Measurements from ENCODE around the gene SLC6A18. TPM values are rescaled to one million over a fixed set of nuclear protein-coding genes. Genes with fewer than 3 reads are reported as not detected.
"Not testable (repeated sequence)": the region's sequence is repeated elsewhere in the genome, so short reads cannot be mapped to it uniquely, and the experiment has no call there.

SLC6A18 gene
- polyA plus RNA-seq, 5 donors: 0.09 TPM; not detected in 4

GRCh38 chr5:1290956-1291355 is 65.8 kb downstream of the SLC6A18 start:
- not testable (repeated sequence) for DNase-seq

GRCh38 chr5:1291611-1292080 is 66.5 kb downstream of the SLC6A18 start:
- DNase-seq: no peak

DNA sequence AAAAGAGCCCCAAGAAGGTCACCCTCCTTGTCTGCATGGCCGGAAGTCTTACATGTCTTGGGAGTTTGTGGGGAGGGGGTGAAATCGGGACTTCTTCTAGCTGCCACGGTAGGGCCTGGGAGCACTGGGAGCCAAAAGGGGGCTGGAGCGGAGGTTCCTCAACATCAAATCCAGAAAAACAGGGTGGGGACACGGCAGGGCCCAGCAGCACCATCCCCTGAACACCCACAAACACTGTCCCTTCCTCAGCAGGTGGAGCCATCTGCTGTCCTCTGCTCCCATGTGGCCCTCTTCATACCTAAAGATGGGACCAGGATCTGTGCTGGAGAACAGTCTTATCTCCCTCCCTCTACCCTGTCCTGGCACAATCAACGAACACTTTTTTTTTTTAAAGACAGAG is 67.0 kb downstream of the SLC6A18 start:
- no peak for DNase-seq

GRCh38 chr5:1292846-1293415 is 67.8 kb downstream of the SLC6A18 start:
- DNase-seq: no peak

- no peak for DNase-seq
Measured at GRCh38 chr5:1293416-1294205, 68.4 kb downstream of the SLC6A18 start.

DNA sequence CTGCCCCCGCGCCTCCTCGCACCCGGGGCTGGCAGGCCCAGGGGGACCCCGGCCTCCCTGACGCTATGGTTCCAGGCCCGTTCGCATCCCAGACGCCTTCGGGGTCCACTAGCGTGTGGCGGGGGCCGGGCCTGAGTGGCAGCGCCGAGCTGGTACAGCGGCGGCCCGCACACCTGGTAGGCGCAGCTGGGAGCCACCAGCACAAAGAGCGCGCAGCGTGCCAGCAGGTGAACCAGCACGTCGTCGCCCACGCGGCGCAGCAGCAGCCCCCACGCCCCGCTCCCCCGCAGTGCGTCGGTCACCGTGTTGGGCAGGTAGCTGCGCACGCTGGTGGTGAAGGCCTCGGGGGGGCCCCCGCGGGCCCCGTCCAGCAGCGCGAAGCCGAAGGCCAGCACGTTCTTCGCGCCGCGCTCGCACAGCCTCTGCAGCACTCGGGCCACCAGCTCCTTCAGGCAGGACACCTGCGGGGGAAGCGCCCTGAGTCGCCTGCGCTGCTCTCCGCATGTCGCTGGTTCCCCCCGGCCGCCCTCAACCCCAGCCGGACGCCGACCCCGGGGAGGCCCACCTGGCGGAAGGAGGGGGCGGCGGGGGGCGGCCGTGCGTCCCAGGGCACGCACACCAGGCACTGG is 69.1 kb downstream of the SLC6A18 start:
- no peak for DNase-seq

- DNase-seq: no peak
Measured at GRCh38 chr5:1294835-1295649, 69.9 kb downstream of the SLC6A18 start, which contains the start of gene TERT. Gene TERT, minus strand, starts transcription at chr5:1295068. Its CDS starts 79 bp downstream, at chr5:1294989.

DNA sequence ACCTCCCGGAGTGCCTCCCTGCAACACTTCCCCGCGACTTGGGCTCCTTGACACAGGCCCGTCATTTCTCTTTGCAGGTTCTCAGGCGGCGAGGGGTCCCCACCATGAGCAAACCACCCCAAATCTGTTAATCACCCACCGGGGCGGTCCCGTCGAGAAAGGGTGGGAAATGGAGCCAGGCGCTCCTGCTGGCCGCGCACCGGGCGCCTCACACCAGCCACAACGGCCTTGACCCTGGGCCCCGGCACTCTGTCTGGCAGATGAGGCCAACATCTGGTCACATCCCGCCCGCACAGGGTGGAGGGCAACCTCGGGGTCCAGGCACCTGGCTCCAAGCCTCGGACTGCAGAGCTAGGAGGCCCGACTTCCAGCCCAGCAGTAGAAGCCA is 70.5 kb downstream of the SLC6A18 start:
- DNase-seq: no peak

Other genes with a start within 250 kb of the SLC6A18 start
- 10 to 100 TPM in 2 of 5 donors, 1 to 10 TPM in 3; 6.1 to 16.6 (median 7.7) TPM for gene NKD2, start 216.6 kb upstream of the SLC6A18 start, polyA plus RNA-seq (ENCODE audit: insufficient read depth in 1 of 5, insufficient read length in 5 of 5, low replicate concordance in 1 of 5)
- 10 to 100 TPM; 21.8 to 34.2 (median 30.1) TPM for gene SLC12A7, start 113.3 kb upstream of the SLC6A18 start, polyA plus RNA-seq (ENCODE audit: insufficient read depth in 1 of 5, insufficient read length in 5 of 5, low replicate concordance in 1 of 5)
- under 1 TPM in 2 of 5 donors, not detected in 3; 0.13 to 0.15 TPM for gene SLC6A19, start 23.8 kb upstream of the SLC6A18 start, polyA plus RNA-seq (ENCODE audit: insufficient read depth in 1 of 5, insufficient read length in 5 of 5, low replicate concordance in 1 of 5)
- gene TERT, start 69.7 kb downstream of the SLC6A18 start, polyA plus RNA-seq (ENCODE audit: insufficient read depth in 1 of 5, insufficient read length in 5 of 5, low replicate concordance in 1 of 5): under 1 TPM; 0.13 to 0.48 (median 0.31) TPM
- 100 to 1,000 TPM in 2 of 5 donors, 10 to 100 TPM in 3; 81.2 to 109 (median 84.6) TPM for gene CLPTM1L, start 119.7 kb downstream of the SLC6A18 start, polyA plus RNA-seq (ENCODE audit: insufficient read depth in 1 of 5, insufficient read length in 5 of 5, low replicate concordance in 1 of 5)
- gene SLC6A3, start 220.1 kb downstream of the SLC6A18 start, polyA plus RNA-seq (ENCODE audit: insufficient read depth in 1 of 5, insufficient read length in 5 of 5, low replicate concordance in 1 of 5): 1 to 10 TPM; 1.3 to 4.4 (median 3.0) TPM

Measured in right lung (tissue), 5 donors.